KOPT-K1 (cell line): ENCODE results near the gene ATXN7L1.

Experiments used
- H3K27ac ChIP-seq: fragments of 200-600 bp; sonication (generic); 2 replicates; pipeline ENCODE4 v1.5.1; 2016; ENCODE audit warnings: antibody characterized with exemption, mild to moderate bottlenecking, low read depth, low read length; ENCODE audit not compliant: poor library complexity, severe bottlenecking
- H3K36me3 ChIP-seq: fragments of 200-600 bp; sonication (generic); 2 replicates; pipeline ENCODE4 v1.5.1; 2017; ENCODE audit warnings: antibody characterized with exemption, mild to moderate bottlenecking, low read length, moderate library complexity; ENCODE audit not compliant: insufficient read depth
- H3K9me3 ChIP-seq: fragments of 200-600 bp; sonication (generic); 2 replicates; pipeline ENCODE4 v1.5.1; 2017; ENCODE audit warnings: antibody characterized with exemption, low read length, mild to moderate bottlenecking; ENCODE audit not compliant: insufficient read depth, poor library complexity, severe bottlenecking

The ATXN7L1 gene

DNA sequence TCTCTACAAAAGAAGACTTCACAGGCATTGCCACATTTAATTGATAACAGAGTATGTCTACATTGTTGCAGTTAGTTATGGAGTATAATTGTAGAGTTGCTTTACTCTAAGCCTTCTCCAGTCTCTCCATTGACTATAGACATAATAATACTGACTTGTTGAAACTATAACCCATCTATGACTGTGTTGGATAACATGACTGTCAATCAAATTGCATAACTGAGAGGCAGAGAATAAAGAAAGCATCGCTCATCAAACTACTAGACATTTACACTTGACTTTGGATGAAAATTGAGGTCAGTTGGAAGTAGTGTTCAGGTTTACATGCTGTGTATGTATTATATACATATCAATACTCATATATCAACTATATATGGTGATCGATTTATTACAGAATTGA, 3.4 kb upstream of the ATXN7L1 start:
- Histone ChIP-seq H3K27ac (no peak overlapping the region), H3K9me3 (no peaks in the 10 kb centered on the region), H3K36me3 (no peaks in the 10 kb centered on the region)

DNA sequence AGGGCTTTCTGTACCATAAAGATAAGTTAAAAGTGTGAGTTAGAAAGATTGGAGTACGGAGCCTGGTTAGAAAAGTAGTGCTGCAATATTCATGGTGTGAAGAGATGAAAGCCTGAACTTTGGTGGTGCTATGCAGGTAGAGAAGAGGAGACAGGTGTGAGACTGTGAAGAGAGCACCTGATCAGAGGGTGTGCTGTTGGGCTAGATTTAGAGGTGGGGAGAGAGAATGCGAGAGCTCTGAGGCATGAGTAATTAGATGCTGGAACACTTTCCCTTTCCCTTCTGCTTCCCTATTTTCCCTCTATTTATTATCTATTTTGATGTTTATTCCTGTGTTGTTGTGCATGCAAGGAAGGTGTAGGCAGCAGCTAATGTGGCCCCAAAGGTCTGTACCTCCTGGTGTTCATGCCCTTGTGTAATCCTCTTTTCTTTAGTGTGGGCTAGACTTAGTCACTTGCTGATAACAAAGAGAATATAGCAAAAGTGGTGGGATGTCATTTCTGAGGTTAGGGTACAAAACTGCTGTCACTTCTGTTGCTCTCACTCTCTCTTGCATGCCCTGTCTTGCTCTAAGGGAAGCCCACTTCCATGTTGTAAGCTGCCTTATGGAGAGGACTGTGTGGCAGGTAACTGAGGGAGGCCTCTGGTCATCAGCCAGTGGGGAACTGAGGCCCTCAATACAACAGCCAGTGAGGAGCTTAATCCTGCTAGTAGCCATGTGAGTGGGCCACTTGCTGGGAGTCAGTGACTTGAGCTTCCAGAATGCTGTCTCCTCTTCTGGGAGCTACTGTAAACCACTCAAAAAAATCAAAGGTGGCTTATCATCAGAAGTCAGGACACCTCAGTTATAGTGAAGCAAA, 2.6 kb upstream of the ATXN7L1 start:
- no peaks in the 10 kb centered on the region for H3K9me3 ChIP-seq
- H3K36me3 ChIP-seq, result no peaks in the 10 kb centered on the region
- H3K27ac ChIP-seq, result no peak overlapping the region

DNA sequence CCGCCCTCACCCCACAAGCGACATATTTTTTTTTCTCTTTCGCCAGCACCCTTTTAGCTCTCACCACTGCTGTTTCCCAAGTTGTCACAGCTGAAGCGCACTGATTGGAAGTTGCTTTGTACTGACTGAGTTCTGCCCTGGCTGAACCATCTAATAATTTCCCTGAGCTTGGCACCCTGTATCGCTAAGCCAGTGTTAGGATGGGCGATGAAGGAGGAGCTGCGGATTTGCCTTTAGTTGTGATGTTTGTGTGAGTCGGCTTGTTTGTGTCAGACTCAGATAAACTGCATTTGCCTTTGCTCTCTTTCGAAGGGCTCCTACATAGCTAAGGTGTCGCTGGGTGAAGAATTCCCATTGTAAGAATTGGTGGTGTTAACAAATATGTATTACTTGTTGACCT, 1.3 kb upstream of the ATXN7L1 start:
- Histone ChIP-seq H3K9me3 (no peaks in the 10 kb centered on the region), H3K36me3 (no peaks in the 10 kb centered on the region), H3K27ac (no peak overlapping the region)

DNA sequence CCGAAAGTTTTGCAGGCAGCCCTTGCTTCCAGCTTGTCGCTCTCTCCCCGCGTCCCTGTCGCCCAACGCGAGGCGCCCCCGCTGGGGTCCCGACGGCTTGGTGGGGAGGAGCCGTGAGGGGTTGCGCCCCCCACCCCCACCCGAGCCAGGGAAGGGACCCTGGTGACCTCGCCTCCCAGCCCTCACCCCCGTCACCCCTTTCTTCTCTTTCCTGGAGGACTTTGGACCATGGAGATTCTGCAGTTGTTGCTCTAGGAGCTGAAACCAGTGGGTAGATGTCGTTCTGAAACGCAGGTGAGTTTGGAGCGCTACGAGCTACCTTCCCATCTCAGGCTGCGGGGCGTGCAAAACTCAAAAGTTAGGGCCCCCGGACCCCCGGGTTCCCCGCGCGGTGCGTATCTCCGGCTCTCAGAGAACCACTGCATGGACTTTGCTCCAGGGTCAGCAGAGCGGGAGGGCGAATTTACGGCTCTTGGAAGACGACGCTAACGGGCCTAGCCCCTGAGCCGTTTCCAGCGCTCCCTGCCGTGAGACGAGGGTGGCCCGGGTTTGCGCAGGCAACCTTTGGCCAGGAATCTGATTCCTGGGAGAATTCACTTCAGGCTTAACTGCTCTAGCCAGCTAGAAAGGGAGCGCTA, 684 bp upstream of the ATXN7L1 start:
- H3K36me3 ChIP-seq, result no peaks in the 10 kb centered on the region
- H3K9me3 ChIP-seq, result no peaks in the 10 kb centered on the region
- H3K27ac ChIP-seq, result no peak overlapping the region

DNA sequence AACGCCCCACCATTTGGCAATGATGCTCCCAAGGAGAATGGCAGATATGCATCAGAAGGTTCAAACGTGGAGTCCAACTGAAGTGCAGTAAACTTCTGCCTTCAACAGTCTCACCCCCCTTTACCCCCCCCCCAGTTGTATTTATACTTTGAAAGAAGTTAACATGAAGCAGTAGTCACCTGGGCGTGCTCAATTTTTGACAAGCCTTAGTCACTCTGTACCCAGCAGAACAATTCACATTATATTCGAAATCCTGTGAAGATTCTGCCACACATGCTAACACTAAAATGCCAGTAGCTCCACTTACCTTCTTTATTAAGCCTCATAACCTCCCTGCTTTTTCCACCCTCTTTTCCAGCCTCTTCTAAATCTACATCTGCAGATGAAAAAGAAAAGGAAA, 894 bp downstream of the ATXN7L1 start:
- no peak overlapping the region for H3K27ac ChIP-seq
- no peaks in the 10 kb centered on the region for H3K36me3 ChIP-seq
- H3K9me3 ChIP-seq, result no peaks in the 10 kb centered on the region

DNA sequence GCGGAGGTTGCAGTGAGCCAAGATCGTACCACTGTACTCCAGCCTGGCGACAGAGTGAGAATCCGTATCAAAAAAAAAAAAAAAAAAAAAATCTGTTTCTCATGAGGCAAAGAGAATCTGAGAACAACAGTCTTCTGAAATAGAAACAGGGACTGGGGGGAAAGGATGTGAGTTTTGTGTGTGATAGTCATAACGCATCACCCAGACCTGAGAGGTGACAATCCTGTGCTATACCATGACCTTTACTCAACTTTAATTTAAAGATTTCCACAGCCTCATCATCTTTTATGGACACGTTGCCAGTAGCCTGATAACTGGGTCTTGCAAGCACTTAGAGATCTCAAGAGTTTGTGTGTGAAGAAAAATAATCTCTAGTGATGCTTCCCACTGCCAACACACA, 2.3 kb downstream of the ATXN7L1 start:
- Histone ChIP-seq H3K9me3 (no peaks in the 10 kb centered on the region), H3K27ac (no peak overlapping the region), H3K36me3 (no peaks in the 10 kb centered on the region)

DNA sequence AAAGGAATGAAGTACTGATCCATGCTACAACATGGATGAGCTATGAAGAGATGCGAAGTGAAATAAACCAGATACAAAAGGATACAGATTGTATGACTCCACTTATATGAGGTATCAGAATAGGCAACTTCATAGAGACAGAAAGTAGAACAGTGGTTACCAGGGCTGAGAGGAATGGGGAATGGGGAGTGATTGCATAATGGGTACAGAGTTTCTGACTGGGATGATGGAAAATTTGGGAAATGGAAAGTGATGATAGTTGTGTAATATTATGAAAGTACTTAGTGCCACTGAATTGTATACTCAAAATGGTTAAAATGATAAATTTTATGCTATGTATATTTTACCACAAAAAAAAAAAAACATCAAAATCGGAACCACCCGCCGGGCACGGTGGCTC, 3.9 kb downstream of the ATXN7L1 start:
- H3K27ac ChIP-seq, result no peak overlapping the region
- peaks cover 5% of the 10 kb centered on the region for H3K9me3 ChIP-seq
- no peaks in the 10 kb centered on the region for H3K36me3 ChIP-seq

DNA sequence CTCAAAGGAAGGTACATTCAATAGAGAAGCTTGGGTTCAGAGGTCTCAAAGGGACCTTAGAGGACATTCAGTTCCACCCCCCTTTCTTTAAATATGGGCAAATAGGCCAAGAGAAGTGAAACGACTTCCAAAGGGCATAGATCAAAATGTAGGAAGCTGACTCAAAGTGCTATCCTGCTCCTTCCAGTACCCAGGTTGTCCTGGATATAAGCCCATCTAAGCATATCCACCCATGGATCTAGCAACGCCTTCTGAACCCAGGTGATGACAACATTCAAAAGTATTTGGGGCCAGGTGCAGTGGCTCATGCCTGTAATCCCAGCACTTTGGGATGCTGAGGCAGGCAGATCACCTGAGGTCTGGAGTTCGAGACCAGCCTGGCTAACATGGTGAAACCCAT, 5.3 kb downstream of the ATXN7L1 start:
- H3K27ac ChIP-seq, result no peak overlapping the region
- peaks cover 5% of the 10 kb centered on the region for H3K9me3 ChIP-seq
- H3K36me3 ChIP-seq, result no peaks in the 10 kb centered on the region

DNA sequence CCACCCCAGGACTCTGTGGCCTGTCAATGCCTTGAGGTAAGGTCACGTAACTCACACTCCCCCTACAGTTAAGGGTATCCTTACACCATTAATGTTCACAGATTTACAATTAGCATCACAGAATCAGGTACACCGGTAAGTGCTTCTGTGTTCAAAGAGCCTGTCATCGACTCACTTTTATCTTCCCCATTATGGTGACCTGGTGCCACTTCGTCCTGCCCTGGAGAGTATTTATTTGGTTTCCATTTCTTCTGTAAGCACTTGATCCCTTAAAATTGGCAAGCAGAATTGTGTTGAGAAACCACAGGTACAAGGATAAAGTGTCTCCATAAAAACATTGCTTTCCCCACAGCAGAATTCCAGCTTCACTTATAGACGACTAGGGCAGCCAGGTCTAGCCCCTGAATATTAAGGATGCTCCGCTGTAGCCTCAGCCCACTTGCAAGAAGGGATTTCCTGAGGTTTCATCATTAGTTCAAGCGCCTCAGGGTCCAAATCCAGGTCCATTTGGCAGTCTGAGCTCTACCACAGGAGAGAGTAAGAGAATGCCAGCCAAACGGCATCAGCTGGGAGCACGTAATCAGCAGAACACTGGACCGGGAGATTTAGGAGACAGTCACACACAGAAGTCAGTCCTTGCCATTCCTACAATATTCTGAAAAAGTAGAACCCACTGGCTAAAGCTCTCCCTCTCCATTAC, 10.1 kb downstream of the ATXN7L1 start:
- Histone ChIP-seq H3K36me3 (no peaks in the 10 kb centered on the region), H3K27ac (no peak overlapping the region), H3K9me3 (peaks cover 5% of the 10 kb centered on the region)

DNA sequence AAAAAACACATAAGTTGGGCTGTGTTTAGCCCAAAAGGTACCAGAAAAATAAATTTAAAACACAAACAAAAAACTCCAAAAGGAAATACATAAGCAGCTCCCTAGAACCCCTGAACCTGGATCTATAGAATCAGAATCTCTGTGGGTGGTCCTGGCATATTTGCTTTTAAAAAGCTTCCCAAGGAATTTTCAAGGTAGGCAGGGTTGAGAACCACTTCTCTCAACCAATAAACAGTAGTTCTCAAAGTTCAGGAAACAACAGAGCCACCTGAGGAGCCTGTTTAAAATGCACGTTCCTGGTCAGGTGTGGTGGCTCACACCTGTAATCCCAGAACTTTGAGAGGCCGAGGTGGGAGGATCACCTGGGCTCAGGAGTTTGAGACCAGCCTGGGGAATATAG, 12.5 kb downstream of the ATXN7L1 start:
- Histone ChIP-seq H3K27ac (no peak overlapping the region), H3K36me3 (no peaks in the 10 kb centered on the region), H3K9me3 (peaks cover 5% of the 10 kb centered on the region)

DNA sequence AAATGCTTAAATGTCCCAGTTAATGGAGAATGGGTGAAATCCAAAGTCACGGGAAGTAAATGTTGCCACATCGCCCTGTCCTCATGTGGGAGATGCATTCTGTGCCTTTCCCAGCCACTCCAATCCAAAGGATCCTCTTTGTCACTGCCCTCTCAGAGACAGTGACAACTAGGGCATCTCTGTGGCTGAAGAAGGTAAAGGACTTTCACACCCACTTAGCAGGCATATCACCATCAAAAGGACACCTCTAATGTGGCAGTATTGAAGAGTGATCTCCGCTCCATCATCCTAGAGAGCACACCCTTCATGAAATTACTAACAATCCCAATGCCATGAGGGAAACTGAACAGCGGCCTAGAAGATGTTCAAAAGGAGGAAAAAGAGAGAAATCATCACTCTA, 13.6 kb downstream of the ATXN7L1 start:
- H3K36me3 ChIP-seq, result no peaks in the 10 kb centered on the region
- H3K27ac ChIP-seq, result no peak overlapping the region
- no peaks in the 10 kb centered on the region for H3K9me3 ChIP-seq

DNA sequence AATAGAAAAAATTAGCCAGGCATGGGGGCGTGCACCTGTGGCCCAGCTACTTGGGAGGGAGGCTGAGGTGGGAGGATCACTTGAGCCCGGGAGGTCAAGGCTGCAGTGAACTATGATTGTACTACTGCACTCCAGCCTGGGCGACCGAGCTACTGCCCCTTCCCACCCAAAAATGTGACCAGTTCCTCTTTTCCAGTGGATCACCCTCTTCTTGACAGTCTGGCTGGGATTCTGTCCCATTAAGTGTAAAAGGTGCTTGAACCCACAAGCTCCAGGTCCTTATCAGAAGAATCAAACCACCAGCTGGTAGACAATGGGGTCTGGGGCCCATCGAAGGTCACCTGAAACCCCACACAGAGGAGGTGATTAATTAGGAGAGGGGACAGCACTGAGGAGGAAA, 14.1 kb downstream of the ATXN7L1 start:
- H3K36me3 ChIP-seq, result no peaks in the 10 kb centered on the region
- H3K9me3 ChIP-seq, result no peaks in the 10 kb centered on the region
- no peak overlapping the region for H3K27ac ChIP-seq

DNA sequence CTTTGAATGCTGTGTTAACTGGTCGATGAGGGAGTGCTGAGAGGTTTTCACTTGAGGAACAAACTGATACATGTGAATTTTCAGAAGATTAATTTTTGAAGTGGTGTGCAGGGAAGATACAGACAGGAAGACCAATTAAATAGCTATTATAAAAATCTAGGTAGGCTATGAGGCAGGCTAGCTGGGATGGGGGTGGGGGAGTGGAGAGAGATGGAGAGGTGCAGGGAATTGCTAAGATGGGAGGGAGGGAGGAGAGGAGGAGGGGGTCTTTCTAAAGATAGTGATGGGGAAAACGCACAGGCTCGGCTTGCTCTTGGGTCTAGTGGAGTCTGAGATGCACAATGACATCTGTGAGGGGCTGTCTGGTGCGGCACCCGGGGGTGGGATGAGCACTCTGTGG, 15.2 kb downstream of the ATXN7L1 start:
- Histone ChIP-seq H3K27ac (no peak overlapping the region), H3K36me3 (no peaks in the 10 kb centered on the region)

DNA sequence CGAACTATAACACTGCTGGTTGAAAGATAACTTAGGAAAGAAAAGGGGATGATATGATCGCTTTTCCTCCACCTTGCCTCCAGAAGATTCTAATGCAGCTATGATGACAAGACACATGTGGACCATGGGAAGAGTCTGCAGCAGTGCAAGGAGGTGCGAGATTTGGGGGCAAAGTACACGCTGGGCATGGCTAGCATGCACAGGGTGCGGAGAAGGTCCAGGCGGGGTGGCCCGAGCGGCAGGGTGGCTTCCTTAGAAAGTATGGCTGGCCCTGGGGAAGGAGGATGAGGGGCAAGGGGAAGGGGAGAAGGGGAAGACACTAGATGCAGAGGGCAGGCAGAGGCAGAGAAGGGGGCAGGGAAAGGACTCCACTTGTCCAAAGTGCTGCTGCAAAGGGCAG, 15.6 kb downstream of the ATXN7L1 start:
- Histone ChIP-seq H3K9me3 (no peaks in the 10 kb centered on the region), H3K27ac (no peak overlapping the region), H3K36me3 (no peaks in the 10 kb centered on the region)

More for the DNA sequence above, 15.2 kb downstream of the ATXN7L1 start:
- H3K9me3 ChIP-seq, result no peaks in the 10 kb centered on the region
